ENCODE measurements around the gene PRKCG.

Gene PRKCG

DNA sequence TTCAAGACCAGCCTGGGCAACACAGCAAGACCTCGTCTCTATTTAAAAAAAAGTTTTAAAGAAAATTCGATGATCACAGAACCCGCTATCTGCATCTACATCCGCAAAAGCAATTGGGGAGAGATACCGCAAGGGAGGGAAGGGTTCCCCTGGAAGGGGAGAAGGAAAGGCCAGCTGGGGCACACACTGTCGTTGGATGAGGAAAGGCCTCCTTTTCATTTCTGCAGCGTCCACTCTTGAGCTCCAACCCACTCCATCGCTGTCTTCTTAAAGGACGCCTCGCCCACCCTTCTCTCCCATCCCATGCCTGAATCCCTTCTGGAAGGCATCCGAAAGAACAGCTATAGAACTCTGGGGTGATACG, 3.2 kb upstream of the PRKCG start:
- no peak overlapping the region for H3K4me3 ChIP-seq (ENCODE audit: insufficient read depth, low read length, poor library complexity, severe bottlenecking)
- H3K9me2 ChIP-seq (replicated peaks; ENCODE audit: insufficient read depth, low read length) = no peaks in the 10 kb centered on the region
- H3K9ac ChIP-seq (ENCODE audit: low read length) = no peak overlapping the region
- no peaks in the 10 kb centered on the region for H3K9me3 ChIP-seq (ENCODE audit: insufficient read depth, low read length)
- H3K79me2 ChIP-seq (ENCODE audit: insufficient read depth, low read length) = no peaks in the 10 kb centered on the region
- H2AFZ ChIP-seq (ENCODE audit: low read depth, low read length, severe bottlenecking) = no peak overlapping the region
- no peaks in the 10 kb centered on the region for H4K20me1 ChIP-seq (ENCODE audit: low read depth, low read length)
- no peak overlapping the region for H3K4me2 ChIP-seq (ENCODE audit: low read depth, low read length, poor library complexity, severe bottlenecking)
- no peaks in the 10 kb centered on the region for H3K36me3 ChIP-seq (ENCODE audit: low read length)
- H3K27ac ChIP-seq (ENCODE audit: low read depth, low read length) = no peak overlapping the region
- TF ChIP-seq, protein P1, sequence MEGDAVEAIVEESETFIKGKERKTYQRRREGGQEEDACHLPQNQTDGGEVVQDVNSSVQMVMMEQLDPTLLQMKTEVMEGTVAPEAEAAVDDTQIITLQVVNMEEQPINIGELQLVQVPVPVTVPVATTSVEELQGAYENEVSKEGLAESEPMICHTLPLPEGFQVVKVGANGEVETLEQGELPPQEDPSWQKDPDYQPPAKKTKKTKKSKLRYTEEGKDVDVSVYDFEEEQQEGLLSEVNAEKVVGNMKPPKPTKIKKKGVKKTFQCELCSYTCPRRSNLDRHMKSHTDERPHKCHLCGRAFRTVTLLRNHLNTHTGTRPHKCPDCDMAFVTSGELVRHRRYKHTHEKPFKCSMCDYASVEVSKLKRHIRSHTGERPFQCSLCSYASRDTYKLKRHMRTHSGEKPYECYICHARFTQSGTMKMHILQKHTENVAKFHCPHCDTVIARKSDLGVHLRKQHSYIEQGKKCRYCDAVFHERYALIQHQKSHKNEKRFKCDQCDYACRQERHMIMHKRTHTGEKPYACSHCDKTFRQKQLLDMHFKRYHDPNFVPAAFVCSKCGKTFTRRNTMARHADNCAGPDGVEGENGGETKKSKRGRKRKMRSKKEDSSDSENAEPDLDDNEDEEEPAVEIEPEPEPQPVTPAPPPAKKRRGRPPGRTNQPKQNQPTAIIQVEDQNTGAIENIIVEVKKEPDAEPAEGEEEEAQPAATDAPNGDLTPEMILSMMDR (IDR thresholded peaks at IDR 0.05; ENCODE audit: insufficient read depth, low read length, poor library complexity, severe bottlenecking) = no peak
- no peak for TF ChIP-seq EZH2phosphoT487 (conservative IDR thresholded peaks at IDR 0.05; ENCODE audit: low read length)
- H3K27me3 ChIP-seq (ENCODE audit: low read length) = no peaks in the 10 kb centered on the region
- no peaks in the 10 kb centered on the region for H3F3A ChIP-seq (ENCODE audit: insufficient read depth)

DNA sequence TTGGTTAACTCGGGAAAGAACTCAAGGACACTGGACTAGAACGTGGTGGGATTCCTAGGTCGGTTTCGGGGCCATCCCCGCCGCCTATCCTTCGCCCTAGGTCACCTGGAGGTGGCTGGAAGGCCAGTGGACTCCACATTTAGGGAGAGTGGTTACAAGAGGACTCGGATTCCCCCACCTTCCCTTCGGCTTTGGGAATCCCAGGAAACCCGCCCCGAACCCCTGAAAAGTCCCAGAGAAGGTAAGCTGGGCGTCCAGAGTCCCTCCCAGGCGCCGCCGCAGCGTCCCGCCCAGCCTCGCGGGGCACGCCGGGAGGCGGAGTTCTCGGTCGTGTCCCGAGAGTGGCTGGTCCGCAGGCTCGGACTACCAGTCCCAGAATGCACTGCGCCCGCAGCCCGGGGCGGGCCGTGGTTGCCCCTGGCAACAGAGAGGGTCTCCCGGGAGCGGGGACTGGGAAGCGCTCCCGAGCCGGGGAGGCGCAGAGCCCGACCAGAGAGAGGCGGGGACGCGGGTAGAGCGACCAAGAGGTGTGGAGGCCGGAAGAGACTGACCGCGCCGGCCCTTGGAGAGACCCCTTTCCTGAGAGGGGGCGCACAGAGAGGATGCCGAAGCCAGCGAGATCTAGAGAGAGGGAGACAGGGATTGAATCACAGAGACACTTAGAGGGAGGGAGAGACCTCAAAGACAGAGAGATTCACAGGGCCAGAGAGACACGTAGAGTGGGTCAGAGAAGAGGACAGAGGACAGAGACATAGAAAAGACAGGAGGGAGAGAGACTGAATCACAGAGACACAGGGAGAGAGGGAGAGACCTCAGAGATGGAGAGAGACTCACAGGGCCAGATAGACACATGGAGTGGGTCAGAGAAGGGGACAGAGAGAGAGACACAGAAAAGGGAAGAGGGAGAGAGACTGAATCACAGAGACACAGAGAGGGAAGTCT, 2.6 kb upstream of the PRKCG start:
- Histone ChIP-seq H3K9me3 (ENCODE audit: insufficient read depth, low read length) (no peaks in the 10 kb centered on the region), H4K20me1 (ENCODE audit: low read depth, low read length) (no peaks in the 10 kb centered on the region), H3K27ac (ENCODE audit: low read depth, low read length) (no peak overlapping the region), H3K4me3 (ENCODE audit: insufficient read depth, low read length, poor library complexity, severe bottlenecking) (no peak overlapping the region), H3K9ac (ENCODE audit: low read length) (no peak overlapping the region), H3K79me2 (ENCODE audit: insufficient read depth, low read length) (no peaks in the 10 kb centered on the region), H2AFZ (ENCODE audit: low read depth, low read length, severe bottlenecking) (no peak overlapping the region), H3K9me2 (replicated peaks; ENCODE audit: insufficient read depth, low read length) (no peaks in the 10 kb centered on the region), H3F3A (ENCODE audit: insufficient read depth) (no peaks in the 10 kb centered on the region), H3K4me2 (ENCODE audit: low read depth, low read length, poor library complexity, severe bottlenecking) (no peak overlapping the region), H3K27me3 (ENCODE audit: low read length) (no peaks in the 10 kb centered on the region), H3K36me3 (ENCODE audit: low read length) (no peaks in the 10 kb centered on the region)
- TF ChIP-seq, protein P1 (IDR thresholded peaks at IDR 0.05; ENCODE audit: insufficient read depth, low read length, poor library complexity, severe bottlenecking) = no peak
- no peak for TF ChIP-seq EZH2phosphoT487 (conservative IDR thresholded peaks at IDR 0.05; ENCODE audit: low read length)

DNA sequence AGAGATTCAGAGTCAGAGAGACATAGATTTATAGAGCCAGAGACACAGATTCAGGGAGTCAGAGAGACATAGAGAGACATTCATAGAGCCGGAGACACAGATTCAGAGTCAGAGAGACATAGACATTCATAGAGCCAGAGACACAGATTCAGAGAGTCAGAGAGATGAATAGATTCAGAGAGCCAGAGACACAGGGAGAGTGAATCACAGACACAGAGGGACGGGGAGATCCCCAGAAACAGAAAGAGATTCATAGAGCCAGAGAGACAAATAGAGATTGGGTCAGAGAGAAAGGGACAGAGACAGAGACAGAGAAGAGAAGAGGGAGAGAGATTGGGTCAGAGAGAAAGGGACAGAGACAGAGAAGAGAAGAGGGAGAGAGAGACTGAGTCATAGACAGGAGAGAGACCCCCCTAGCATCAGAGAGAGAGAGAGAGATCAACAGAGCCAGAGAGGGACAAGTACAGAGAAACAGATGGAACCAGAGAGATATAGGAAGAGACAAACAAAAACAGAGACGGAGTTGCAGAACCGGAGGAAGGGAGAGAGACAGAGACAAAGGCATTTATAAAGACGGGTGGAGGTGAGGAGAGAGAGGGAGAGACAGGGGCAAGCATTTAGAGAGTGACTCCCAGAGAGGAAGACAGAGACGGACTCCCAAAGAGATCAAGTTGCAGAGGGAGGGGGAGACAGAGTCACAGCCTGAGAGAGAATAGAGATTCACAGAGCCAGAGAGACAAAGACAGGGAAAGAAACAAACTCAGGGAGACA, 1.1 kb upstream of the PRKCG start:
- Histone ChIP-seq H3K36me3 (ENCODE audit: low read length) (no peaks in the 10 kb centered on the region), H3K4me2 (ENCODE audit: low read depth, low read length, poor library complexity, severe bottlenecking) (no peak overlapping the region), H3K27me3 (ENCODE audit: low read length) (no peaks in the 10 kb centered on the region), H3K4me3 (ENCODE audit: insufficient read depth, low read length, poor library complexity, severe bottlenecking) (no peak overlapping the region), H3F3A (ENCODE audit: insufficient read depth) (no peaks in the 10 kb centered on the region), H3K79me2 (ENCODE audit: insufficient read depth, low read length) (no peaks in the 10 kb centered on the region), H2AFZ (ENCODE audit: low read depth, low read length, severe bottlenecking) (no peak overlapping the region), H4K20me1 (ENCODE audit: low read depth, low read length) (no peaks in the 10 kb centered on the region), H3K27ac (ENCODE audit: low read depth, low read length) (no peak overlapping the region), H3K9me3 (ENCODE audit: insufficient read depth, low read length) (no peaks in the 10 kb centered on the region), H3K9ac (ENCODE audit: low read length) (no peak overlapping the region), H3K9me2 (replicated peaks; ENCODE audit: insufficient read depth, low read length) (no peaks in the 10 kb centered on the region)
- TF ChIP-seq, protein P1 (IDR thresholded peaks at IDR 0.05; ENCODE audit: insufficient read depth, low read length, poor library complexity, severe bottlenecking) = no peak
- no peak for TF ChIP-seq EZH2phosphoT487 (conservative IDR thresholded peaks at IDR 0.05; ENCODE audit: low read length)
